Placental epithelial cell (primary cell): ENCODE measurements around the gene TMA16. TPM values are rescaled to one million over a fixed set of nuclear protein-coding genes. Genes with fewer than 3 reads are reported as not detected.

Experiments used
- total RNA-seq: library from RNA; depleted of rRNA; stranded (reverse); fragments of >200 nt; gene quantifications from 2 replicates; pipeline ENCODE4 v1.2.3, GENCODE V29; 2012

TMA16 gene
- 16.5 and 21.3 TPM in 2 replicates for total RNA-seq

DNA sequence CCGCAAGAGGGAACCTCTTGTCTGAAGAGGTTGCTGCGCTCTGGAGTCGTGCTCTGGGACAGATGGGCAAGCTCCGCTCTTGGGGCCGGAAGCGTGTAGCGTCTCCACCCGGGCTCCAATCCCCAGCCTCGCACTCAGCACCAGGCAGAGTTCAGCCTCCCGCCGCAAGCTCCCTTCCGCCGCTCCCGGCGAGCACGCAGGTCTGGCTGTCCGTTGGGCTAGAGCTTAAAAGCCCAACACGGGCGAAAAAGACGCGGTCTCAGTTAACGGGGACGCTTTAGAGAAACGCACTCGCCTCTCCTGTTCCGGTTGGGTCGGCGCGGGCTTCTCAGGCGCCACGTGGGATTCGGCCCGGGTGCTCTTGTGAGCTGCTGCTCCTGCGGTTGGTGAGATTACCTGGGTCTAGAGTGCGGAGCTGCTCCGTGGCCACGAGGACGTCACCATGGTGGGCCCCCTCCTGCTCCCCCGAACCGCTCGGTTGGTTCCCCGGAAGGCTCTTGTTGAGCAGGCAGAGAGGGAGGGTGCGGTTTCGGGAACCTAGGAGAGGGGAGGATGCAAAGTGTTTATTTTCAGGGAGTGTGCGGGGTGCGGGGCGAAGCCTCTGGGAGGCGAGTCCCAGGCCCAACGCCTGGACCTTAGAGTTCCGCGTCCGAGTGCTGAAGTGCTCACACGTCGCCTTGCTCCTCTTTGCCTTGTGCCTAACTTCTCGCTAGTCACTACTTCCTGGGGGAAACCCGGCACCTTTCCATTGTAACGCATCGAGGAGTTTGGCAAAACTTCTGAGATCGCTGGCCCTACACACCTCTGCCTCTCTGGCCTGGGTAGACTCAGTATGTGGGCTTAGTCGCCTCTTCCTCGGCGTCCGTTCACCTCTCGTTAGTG, at the start of gene TMA16:
TMA16 (plus strand) TSS at position 331 of the 882 bp plus-strand sequence; CDS start at position 443, 112 bp downstream.

DNA sequence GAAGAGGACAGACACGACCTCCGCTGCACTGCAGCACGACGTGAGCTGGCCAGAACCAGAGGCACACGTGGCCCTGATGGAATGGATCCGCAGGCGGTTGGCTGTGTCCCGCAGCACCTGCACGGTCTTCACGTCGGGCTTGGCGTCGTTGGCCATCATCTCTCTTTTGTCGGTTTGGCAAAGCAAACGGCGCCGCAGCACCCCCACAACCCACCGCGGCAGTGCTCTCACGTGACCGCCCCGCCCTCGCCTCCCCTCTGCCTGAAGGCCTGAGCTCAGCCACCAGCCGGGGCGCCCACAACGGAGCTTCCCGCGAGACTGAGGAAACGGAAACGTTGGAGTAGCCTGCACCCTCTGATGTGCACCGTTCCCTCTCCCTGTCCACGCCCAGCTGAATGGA, 20.9 kb upstream of the TMA16 start, which contains the start of gene TKTL2:
TKTL2 (minus strand) TSS at position 179 of the 400 bp plus-strand sequence; CDS start at position 159, 20 bp downstream.

Other genes starting within 250 kb of the TMA16 start
- not detected in 2 replicates for gene NPY1R, start 162.1 kb upstream of the TMA16 start, total RNA-seq
- not detected in 2 replicates for gene NPY5R, start 150.8 kb upstream of the TMA16 start, total RNA-seq
- not detected in 2 replicates for gene TKTL2, start 20.9 kb upstream of the TMA16 start, total RNA-seq